Activated CD8-positive, alpha-beta T cell treated with anti-CD3 and anti-CD28 coated beads for 36 hours (primary cell): ENCODE measurements around the gene C11orf65. TPM values are rescaled to one million over a fixed set of nuclear protein-coding genes. Genes with fewer than 3 reads are reported as not detected.
"Not testable (repeated sequence)": the region's sequence is repeated elsewhere in the genome, so short reads cannot be mapped to it uniquely, and the experiment has no call there.

ENCODE experiments used
- ATAC-seq: fragments of 200-7000 bp; cut with Tn5 transposase; one replicate; pipeline ENCODE4 v1.10.0; 2021; ENCODE audit warnings: mild to moderate bottlenecking, moderate library complexity
- CTCF ChIA-PET: fragments of 350-600 bp; sonication (Branson Sonifier 250); formaldehyde crosslinking; loops from one replicate; lab custom pipeline; 2021; ENCODE audit warnings: antibody characterized with exemption; lab: Charles Lee
- POLR2A ChIA-PET: fragments of 350-600 bp; sonication (Branson Sonifier 250); formaldehyde crosslinking; loops from one replicate; lab custom pipeline; 2021; ENCODE audit warnings: antibody characterized with exemption; lab: Charles Lee
- DNase-seq: peaks from one replicate; pipeline ENCODE4 v3.0.0-alpha.2; 2020
- H3K27ac Mint-ChIP-seq: one replicate; pipeline ENCODE4 v1.8.0; 2021; ENCODE audit warnings: mild to moderate bottlenecking, mixed read lengths
- H3K27me3 Mint-ChIP-seq: one replicate; pipeline ENCODE4 v1.8.0; 2021; ENCODE audit warnings: mixed read lengths
- H3K36me3 Mint-ChIP-seq: one replicate; pipeline ENCODE4 v1.8.0; 2021; ENCODE audit warnings: low read depth, mixed read lengths
- H3K4me1 Mint-ChIP-seq: one replicate; pipeline ENCODE4 v1.8.0; 2021; ENCODE audit warnings: low read depth, mixed read lengths
- H3K4me3 Mint-ChIP-seq: one replicate; pipeline ENCODE4 v1.8.0; 2021; ENCODE audit warnings: mild to moderate bottlenecking, moderate library complexity, mixed read lengths
- H3K9me3 Mint-ChIP-seq: one replicate; pipeline ENCODE4 v1.8.0; 2021; ENCODE audit warnings: mixed read lengths
- intact Hi-C: fragments of 100-400 bp; cut with micrococcal nuclease; formaldehyde crosslinking; loops from one replicate; pipeline ENCODE4 v1.10.0; 2022
- total RNA-seq, 2 experiments: library from RNA; stranded (reverse); gene quantifications; one replicate each; pipeline ENCODE4 v1.2.3, GENCODE V29; 2021
- TF ChIP-seq, protein P1 (sequence below): fragments of 200-600 bp; IDR thresholded peaks from one replicate; pipeline ENCODE4 v1.8.0; 2022; ENCODE audit warnings: antibody characterized with exemption, mild to moderate bottlenecking

C11orf65 gene
- total RNA-seq, 2 experiments from 2014 or later = 1.1 to 2.3 TPM

DNA sequence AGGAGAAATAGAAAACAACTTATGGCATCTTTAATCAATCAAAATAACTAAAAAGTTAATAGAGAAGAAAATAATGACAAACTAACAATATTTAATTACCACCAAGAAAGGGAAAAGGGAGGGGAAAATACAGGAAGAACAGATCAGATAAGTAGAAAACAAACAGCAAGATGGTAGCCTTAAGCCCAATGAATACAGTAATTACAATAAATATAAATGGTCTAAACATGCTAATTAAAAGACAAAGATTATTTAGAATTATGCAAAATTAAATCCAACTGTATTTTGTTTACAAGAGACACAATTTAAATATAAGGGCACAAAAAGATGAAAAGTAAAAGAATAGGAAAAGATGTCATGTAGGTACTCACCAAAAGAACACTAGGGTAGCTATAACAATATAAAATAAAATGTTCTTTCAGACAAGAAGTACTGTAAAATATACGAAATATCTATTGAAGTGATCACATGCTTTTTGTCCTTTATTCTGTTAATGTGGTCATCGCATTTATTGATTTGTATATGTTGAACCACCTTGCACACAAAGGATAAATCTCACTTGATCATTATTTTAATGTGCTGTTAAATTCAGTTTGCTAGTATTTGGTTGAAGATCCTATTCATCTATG lies 14.0 kb downstream of the C11orf65 start:
- ChIA-PET CTCF (no interaction called here), POLR2A (no interaction called here)
- Mint-ChIP-seq H3K4me1 (no peaks in the 10 kb centered on the region), H3K27ac (no peak overlapping the region), H3K4me3 (no peak overlapping the region), H3K9me3 (peaks cover 13% of the 10 kb centered on the region), H3K27me3 (no peaks in the 10 kb centered on the region), H3K36me3 (peaks cover 8% of the 10 kb centered on the region)
- intact Hi-C loops = no loop called here
- ATAC-seq (no peak), DNase-seq (no peak)
- TF ChIP-seq, protein P1, sequence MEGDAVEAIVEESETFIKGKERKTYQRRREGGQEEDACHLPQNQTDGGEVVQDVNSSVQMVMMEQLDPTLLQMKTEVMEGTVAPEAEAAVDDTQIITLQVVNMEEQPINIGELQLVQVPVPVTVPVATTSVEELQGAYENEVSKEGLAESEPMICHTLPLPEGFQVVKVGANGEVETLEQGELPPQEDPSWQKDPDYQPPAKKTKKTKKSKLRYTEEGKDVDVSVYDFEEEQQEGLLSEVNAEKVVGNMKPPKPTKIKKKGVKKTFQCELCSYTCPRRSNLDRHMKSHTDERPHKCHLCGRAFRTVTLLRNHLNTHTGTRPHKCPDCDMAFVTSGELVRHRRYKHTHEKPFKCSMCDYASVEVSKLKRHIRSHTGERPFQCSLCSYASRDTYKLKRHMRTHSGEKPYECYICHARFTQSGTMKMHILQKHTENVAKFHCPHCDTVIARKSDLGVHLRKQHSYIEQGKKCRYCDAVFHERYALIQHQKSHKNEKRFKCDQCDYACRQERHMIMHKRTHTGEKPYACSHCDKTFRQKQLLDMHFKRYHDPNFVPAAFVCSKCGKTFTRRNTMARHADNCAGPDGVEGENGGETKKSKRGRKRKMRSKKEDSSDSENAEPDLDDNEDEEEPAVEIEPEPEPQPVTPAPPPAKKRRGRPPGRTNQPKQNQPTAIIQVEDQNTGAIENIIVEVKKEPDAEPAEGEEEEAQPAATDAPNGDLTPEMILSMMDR = no peak

DNA sequence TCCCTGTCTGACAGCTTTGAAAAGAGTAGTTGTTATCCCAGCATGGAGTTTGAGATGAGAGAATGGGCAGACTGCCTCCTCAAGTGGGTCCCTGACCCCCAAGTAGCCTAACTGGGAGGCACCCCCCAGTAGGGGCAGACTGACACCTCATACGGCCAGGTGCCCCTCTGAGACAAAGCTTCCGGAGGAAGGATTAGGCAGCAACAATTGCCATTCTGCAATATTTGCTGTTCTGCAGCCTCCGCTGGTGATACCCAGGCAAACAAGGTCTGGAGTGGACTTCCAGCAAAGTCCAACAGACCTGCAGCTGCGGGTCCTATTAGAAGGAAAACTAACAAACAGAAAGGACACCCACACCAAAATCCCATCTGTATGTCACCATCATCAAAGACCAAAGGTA lies 25.9 kb downstream of the C11orf65 start:
- H3K4me1 Mint-ChIP-seq, POLR2A ChIA-PET, H3K27me3 Mint-ChIP-seq, H3K4me3 Mint-ChIP-seq, ATAC-seq, H3K36me3 Mint-ChIP-seq, intact Hi-C loops, H3K27ac Mint-ChIP-seq, DNase-seq, CTCF ChIA-PET: not testable (repeated sequence)
- H3K9me3 Mint-ChIP-seq = peaks cover 13% of the 10 kb centered on the region

DNA sequence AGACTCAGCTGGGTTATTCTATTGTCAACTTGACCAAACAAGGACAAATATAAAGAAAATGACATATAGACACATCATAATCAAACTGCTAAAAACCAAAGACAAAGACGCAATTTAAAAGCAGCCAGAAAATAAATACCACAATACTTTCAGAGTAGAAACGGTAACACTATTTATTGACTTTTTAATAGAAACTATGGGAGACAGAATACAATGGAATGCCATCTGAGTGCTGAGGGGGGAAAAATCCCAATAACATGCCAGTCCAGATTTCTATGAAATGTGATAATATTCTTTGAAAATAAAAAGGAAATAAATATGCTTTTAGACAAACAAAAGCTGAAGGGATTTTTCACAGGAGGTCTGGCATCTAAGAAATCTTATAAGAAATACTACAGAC lies 30.7 kb downstream of the C11orf65 start:
- intact Hi-C loops = no loop called here
- peaks cover 6% of the 10 kb centered on the region for H3K9me3 Mint-ChIP-seq
- H3K27me3 Mint-ChIP-seq = no peaks in the 10 kb centered on the region
- no peaks in the 10 kb centered on the region for H3K4me1 Mint-ChIP-seq
- TF ChIP-seq, protein P1 = no peak
- no peak overlapping the region for H3K27ac Mint-ChIP-seq
- H3K4me3 Mint-ChIP-seq = no peak overlapping the region
- H3K36me3 Mint-ChIP-seq = no peaks in the 10 kb centered on the region
- ATAC-seq (no peak), DNase-seq (no peak)
- ChIA-PET CTCF (no interaction called here), POLR2A (no interaction called here)

DNA sequence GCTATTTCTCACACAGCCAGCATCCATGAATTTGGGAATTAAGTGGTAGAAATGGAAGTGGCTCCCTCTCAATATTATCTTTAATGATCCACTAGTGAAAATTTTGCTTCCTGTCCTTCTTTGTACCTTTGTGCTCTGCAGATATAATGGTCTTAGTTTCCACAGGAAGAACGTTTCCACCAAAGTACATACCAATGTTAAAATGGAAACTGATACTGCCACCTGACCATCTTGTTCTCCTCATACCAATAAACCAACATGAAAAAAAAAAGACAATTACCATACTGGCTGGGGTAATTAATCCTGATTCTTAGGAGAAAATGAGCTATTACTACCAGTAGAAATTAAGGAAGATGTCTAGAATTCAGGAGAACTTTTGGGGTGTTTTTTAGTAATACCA lies 32.3 kb downstream of the C11orf65 start:
- TF ChIP-seq, protein P1 = no peak
- POLR2A ChIA-PET = interaction anchor here (1.0 kb wide), 1 partner anchor 32 kb away, joined by 3 read pairs; the partner anchor contains the start of gene C11orf65
- Mint-ChIP-seq H3K4me3 (no peak overlapping the region), H3K27ac (no peak overlapping the region), H3K27me3 (no peaks in the 10 kb centered on the region), H3K36me3 (no peaks in the 10 kb centered on the region), H3K4me1 (no peaks in the 10 kb centered on the region), H3K9me3 (no peaks in the 10 kb centered on the region)
- CTCF ChIA-PET = no interaction called here
- DNase-seq (no peak), ATAC-seq (no peak)
- intact Hi-C loops = no loop called here

DNA sequence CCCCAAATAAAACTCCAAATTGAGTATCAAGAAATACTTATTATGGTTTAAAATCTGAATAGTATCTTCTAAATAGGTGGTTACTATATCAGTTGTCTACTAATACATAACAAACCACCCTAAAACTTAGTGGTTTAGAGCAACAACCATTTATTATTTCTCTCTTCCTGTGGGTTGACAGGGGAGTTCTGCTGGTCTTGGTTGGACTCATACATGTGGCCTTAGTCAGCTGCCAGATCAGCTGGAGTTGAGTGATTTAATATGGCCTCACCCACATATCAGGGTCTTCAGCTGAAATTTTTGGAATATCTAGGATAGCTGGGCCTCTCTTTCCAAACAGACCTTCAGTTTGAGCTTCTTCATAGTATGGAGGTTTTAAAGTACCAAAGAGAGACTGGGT lies 34.5 kb downstream of the C11orf65 start:
- Mint-ChIP-seq H3K27me3 (no peaks in the 10 kb centered on the region), H3K36me3 (peaks cover 3% of the 10 kb centered on the region), H3K4me1 (no peaks in the 10 kb centered on the region), H3K9me3 (no peaks in the 10 kb centered on the region), H3K4me3 (no peak overlapping the region), H3K27ac (no peak overlapping the region)
- ATAC-seq (no peak), DNase-seq (no peak)
- ChIA-PET POLR2A (no interaction called here), CTCF (interaction anchor here (1.0 kb wide), 1 partner anchor 26 kb away, joined by 3 read pairs; no protein-coding TSS in a partner anchor)
- intact Hi-C loops = no loop called here
- TF ChIP-seq, protein P1 = no peak
